K562 (cell line): ENCODE data around the gene SCAANT1.

Experiments
- ATF2 ChIP-seq: sonication (generic); formaldehyde crosslinking; IDR thresholded peaks from 2 replicates; pipeline ENCODE4 v1.8.1; 2022; ENCODE audit warnings: missing genetic modification reagents
- FOXA1 ChIP-seq: fragments of 450-650 bp; IDR thresholded peaks from 2 replicates; pipeline ENCODE4 v1.6.1; 2016; ENCODE audit warnings: mild to moderate bottlenecking, borderline replicate concordance
- GABPA ChIP-seq: fragments of 200-800 bp; sonication (Bioruptor generic); conservative IDR thresholded peaks from 2 replicates; pipeline ENCODE4 v1.6.1; 2016; ENCODE audit warnings: low read depth, missing genetic modification characterization, missing compliant biosample characterization
- GATA2 ChIP-seq: sonication (generic); formaldehyde crosslinking; IDR thresholded peaks from 2 replicates; pipeline ENCODE4 v1.4.0; 2020; ENCODE audit warnings: mild to moderate bottlenecking, missing genetic modification reagents
- HLTF ChIP-seq: fragments of 450-650 bp; IDR thresholded peaks from 2 replicates; pipeline ENCODE4 v1.6.1; 2016
- MLX ChIP-seq, 2 experiments: fragments of 450-650 bp in 1 of 2; sonication (generic) in 1 of 2; formaldehyde crosslinking; conservative IDR thresholded peaks; 2 replicates each; pipeline versions ENCODE4 v1.4.0 to v1.8.1; 2020 to 2022; ENCODE audit warnings: mild to moderate bottlenecking in 1 of 2, missing genetic modification reagents in 1 of 2
- SMARCA4 ChIP-seq: fragments of 450-650 bp; IDR thresholded peaks from 2 replicates; pipeline ENCODE4 v1.6.1; 2016
- SMARCC2 ChIP-seq: fragments of 450-650 bp; IDR thresholded peaks from 2 replicates; pipeline ENCODE4 v1.6.1; 2017; ENCODE audit warnings: antibody characterized with exemption, moderate library complexity, mild to moderate bottlenecking, low read depth
- SMC3 ChIP-seq: conservative IDR thresholded peaks from 2 replicates; pipeline ENCODE4 v1.6.1; 2011; ENCODE audit warnings: low read depth, low read length, improper control_type of control experiment; ENCODE audit not compliant: insufficient read depth
- TEAD1 ChIP-seq, 2 experiments: fragments of 450-650 bp in 1 of 2; sonication (generic) in 1 of 2; formaldehyde crosslinking; IDR thresholded peaks; 2 replicates each; pipeline versions ENCODE4 v1.4.0 to v1.8.0; 2020 to 2022; ENCODE audit warnings: mild to moderate bottlenecking in 2 of 2, missing genetic modification reagents in 1 of 2
- ZNF830 ChIP-seq: fragments of 250-450 bp; sonication (Bioruptor Pico); IDR thresholded peaks from 2 replicates; pipeline ENCODE4 v1.5.0; 2021; ENCODE audit warnings: mild to moderate bottlenecking
- TF ChIP-seq, protein P1 (sequence below), 3 experiments: IDR thresholded peaks in 2 of 3; conservative IDR thresholded peaks in 1 of 3; 2 replicates each; pipeline ENCODE4 v1.5.1; 2011 to 2012; ENCODE audit warnings: low read length in 3 of 3, mild to moderate bottlenecking in 3 of 3, control low read depth in 2 of 3, improper control_type of control experiment in 1 of 3, inconsistent platforms in 1 of 3, low read depth in 1 of 3, mixed read lengths in 1 of 3, moderate library complexity in 1 of 3; ENCODE audit not compliant: insufficient read depth in 2 of 3

DNA sequence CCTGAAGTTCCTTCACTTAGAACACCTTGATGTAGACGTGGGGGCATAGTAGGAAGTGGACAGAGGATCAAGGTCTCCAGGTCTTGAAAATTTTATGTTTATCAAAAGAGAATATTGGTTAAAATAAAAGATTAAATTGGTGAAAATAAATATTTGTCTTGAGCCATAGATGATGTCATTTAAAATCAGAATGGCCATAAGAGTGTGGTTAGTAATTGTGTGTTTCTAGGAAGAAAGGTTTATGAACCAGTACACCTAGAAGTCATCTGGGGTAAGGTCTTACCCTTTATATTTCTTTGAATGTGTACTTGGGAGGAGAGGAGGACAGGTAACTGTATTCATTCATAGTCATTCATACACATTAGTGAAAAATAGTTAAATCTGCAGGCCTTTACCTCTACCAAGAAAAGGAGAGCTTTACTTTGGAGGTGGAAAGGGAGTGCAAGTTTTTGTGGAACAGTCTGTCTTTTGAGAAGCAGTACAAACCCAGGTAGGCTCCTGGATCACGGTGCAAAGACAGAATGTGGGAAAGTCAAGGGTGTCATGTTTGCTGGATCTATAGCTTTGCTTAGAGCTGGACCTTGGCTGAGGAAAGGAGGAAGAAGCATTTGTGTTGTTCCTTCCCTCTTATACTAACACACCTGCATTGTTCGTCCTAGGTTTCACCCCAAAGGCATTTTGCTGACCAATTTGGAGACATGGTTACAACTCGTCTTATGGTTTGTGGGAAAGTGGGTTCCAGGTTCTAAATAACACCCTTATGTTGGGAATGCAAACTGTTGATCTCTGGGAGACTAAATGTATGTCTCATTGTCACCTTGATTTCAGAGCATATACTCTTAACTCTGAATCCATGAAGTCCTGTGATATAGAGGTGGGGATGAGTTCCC lies 6.2 kb downstream of the SCAANT1 start:
- TF ChIP-seq MLX (CRISPR knock-in tag; conservative IDR thresholded peaks at IDR 0.05) (no peak), SMARCC2 (no peak), ZNF830 (CRISPR knock-in tag) (no peak), SMC3 (no peak), TEAD1 (CRISPR knock-in tag; IDR thresholded peaks at IDR 0.05) (no peak), GABPA (tag) (no peak), GATA2 (no peak), FOXA1 (no peak), HLTF (no peak), ATF2 (CRISPR knock-in tag) (no peak), SMARCA4 (no peak)
- TF ChIP-seq, protein P1, sequence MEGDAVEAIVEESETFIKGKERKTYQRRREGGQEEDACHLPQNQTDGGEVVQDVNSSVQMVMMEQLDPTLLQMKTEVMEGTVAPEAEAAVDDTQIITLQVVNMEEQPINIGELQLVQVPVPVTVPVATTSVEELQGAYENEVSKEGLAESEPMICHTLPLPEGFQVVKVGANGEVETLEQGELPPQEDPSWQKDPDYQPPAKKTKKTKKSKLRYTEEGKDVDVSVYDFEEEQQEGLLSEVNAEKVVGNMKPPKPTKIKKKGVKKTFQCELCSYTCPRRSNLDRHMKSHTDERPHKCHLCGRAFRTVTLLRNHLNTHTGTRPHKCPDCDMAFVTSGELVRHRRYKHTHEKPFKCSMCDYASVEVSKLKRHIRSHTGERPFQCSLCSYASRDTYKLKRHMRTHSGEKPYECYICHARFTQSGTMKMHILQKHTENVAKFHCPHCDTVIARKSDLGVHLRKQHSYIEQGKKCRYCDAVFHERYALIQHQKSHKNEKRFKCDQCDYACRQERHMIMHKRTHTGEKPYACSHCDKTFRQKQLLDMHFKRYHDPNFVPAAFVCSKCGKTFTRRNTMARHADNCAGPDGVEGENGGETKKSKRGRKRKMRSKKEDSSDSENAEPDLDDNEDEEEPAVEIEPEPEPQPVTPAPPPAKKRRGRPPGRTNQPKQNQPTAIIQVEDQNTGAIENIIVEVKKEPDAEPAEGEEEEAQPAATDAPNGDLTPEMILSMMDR (IDR thresholded peaks at IDR 0.05 in 2 of 3, conservative IDR thresholded peaks at IDR 0.05 in 1 of 3; ENCODE audit: insufficient read depth in 2 of 3, low read depth in 1 of 3, low read length in 3 of 3): no peak
